Measurements from ENCODE around the gene CHAF1A.

Gene CHAF1A

DNA sequence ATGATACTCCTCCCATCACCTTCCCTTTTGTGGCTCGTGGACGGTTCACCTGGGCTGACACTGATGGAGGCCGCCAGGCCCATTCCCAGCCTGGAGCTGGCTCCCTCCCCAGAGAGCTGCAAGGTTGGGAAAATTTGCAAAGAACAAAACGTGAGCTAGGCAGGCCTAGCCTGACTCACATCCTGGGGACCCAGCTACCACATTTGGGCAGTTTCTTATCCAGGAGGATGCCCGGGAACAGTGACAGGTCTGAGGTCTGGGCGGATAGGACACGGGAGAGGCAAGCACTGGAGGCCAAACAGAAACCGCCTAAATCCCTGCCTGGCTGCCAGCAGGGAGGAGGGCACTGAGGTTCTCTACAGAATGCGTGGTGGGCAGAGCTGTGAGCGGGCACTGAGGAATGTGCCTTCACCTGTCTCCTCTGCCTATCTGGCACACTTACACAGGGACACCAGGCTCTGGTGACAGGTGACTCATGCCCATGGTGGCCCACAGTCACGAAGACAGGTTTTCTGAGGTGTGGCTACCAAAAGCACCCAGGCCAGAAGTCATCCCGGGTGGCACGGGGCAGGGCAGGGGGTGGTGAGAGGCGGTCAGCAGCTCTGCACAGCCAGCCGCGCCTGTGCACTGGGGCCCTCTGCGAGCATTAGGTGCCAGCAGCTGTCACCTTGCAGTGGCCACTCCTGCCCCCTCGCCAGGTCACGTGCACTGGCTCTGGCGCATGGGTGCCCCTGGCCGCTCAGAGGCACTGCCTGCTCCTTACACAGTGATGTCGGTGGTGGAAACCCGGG, 25.3 kb upstream of the CHAF1A start:
- DNase-seq (ENCODE audit: extremely low read depth in 1 of 2, low read depth in 1 of 2) = no peak

DNA sequence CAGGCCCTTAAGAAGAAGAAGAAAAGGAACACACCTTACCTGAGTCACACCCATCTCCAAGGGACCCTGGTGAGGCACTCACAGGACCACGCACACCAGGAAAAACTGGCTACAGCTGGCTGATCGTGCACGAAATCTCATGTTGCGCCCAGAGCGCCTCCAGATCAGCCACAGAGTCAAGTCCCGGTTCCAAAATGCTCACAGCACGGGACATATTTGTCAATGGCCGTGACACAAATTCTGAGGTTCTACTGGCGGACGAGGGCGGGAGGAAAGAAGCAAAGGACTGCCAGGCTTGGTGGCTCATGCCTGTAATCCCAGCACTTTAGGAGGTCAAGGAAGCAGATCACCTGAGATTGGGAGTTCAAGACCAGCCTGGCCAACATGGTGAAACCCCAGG, 23.6 kb upstream of the CHAF1A start:
- no peak for DNase-seq (ENCODE audit: extremely low read depth in 1 of 2, low read depth in 1 of 2)

DNA sequence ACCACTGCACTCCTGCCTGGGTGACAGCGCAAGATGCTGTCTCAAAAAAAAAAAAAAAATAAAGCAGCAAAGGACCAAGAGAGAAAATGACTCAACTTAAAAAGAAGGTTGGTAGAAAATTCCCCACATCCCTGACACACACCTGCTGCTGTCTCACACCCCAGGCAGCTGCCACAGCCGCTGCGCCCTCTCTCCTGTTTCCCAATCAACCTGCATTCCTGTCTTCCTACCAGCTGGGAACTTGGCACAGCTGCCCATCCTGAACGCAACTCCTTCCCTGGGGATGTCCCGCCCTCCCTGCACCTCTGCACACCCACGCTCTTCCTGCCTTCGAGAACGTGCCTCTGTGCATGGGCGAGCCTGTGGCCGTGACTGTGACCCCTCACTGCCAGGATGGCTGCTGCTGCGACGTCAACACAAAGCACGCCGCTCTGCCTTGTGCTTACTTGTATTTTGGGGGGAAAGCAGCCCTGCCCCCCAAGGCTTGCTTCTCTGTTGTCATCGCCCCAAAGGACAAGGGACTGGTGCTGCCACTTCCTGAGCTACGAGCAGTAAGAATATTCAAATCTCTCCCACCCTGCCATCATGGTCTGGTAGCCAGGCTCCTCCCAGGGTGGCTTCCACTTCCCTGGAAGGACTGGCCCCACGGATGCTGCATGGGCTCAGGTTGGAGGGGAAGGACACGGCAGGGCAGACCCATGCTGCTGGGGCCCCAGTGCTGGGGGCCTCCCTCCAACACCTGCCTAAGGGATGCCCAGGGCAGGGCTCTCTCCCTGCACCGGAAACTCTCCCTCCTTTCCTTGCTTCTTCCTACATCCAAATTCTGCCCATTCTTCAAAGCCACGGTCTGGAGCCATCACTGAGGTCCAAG, 22.8 kb upstream of the CHAF1A start:
- no peak for DNase-seq (ENCODE audit: extremely low read depth in 1 of 2, low read depth in 1 of 2)

GRCh38 chr19:4380254-4380727, 22.1 kb upstream of the CHAF1A start:
- no peak for DNase-seq (ENCODE audit: extremely low read depth in 1 of 2, low read depth in 1 of 2)

DNA sequence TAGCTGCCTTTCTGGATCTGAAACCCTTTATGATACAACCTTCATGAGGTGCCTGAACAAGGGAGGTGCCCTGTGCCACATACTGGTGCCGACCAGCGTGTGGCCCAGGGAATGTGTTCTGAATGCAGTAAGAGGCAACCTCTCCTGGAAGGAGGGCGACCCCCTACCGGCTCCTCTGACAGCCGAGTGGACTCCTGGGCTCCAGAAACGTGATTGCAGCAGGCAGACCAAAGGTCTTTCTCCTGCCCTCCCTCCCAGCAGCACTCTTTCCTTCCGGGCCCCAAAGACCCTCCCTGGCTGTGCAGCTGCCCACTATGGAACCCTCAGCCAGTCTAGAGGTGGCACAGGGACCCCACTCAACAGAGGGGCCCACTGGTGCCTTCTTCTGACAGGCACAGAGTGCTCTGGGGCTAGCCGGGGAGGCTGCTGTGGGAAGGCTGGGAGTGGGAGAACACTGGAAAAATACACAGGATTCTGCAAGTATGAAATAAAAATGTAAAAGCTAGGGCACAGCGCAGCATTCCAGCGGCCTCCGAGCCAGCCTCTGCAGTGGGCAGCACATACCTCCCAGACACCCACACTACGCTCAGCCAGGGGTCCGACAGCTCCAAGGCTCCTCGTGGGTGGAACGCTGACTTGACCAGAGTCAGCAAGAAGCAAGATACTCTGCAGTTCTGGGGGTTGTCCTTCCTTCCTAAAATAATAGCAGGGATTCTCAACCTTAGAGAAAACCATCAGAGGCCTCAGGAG, 17.0 kb upstream of the CHAF1A start:
- DNase-seq (ENCODE audit: extremely low read depth in 1 of 2, low read depth in 1 of 2) = no peak

DNA sequence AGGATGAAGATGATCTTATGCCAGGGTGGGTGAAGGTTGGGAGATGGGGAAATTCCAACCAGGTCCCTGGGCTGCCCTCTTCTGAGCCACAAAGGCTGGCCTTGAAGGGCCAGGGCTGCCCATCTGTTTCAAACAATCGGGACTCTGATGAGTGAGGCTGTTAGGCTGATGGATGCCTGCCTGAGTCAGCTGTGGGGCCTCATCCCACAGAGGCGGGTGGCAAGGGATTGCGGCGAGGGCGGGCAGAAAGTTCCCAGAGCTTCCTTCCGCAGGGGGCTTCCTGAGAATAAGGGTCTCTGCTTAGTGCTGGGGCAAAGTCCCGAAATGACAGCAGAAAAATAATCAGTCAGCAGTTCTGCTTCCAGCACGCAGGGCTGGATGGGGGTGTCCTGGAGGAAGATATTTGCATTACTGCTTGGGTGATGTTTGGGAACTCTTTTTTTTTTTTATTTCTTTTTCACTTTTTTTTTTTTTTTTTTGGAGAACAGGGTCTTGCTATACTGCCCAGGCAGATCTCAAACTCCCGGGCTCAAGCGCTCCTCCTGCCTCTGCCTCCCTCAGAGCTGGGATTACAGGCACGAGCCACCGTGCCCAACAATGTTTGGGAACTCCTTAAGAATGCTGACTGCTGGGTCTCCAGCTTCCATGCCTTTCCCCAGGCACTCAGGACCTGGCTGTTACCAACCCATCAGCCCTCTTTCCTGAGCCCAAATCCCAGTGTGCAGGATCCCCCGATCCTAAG, 16.2 kb upstream of the CHAF1A start:
- DNase-seq (ENCODE audit: extremely low read depth in 1 of 2, low read depth in 1 of 2) = no peak

- no peak for DNase-seq (ENCODE audit: extremely low read depth in 1 of 2, low read depth in 1 of 2)
Measured at GRCh38 chr19:4388337-4389063, 13.9 kb upstream of the CHAF1A start.

- no peak for DNase-seq (ENCODE audit: extremely low read depth in 1 of 2, low read depth in 1 of 2)
Measured at GRCh38 chr19:4389064-4389375, 13.4 kb upstream of the CHAF1A start.

- no peak for DNase-seq (ENCODE audit: extremely low read depth in 1 of 2, low read depth in 1 of 2)
Measured at GRCh38 chr19:4389511-4390016, 12.9 kb upstream of the CHAF1A start.

DNA sequence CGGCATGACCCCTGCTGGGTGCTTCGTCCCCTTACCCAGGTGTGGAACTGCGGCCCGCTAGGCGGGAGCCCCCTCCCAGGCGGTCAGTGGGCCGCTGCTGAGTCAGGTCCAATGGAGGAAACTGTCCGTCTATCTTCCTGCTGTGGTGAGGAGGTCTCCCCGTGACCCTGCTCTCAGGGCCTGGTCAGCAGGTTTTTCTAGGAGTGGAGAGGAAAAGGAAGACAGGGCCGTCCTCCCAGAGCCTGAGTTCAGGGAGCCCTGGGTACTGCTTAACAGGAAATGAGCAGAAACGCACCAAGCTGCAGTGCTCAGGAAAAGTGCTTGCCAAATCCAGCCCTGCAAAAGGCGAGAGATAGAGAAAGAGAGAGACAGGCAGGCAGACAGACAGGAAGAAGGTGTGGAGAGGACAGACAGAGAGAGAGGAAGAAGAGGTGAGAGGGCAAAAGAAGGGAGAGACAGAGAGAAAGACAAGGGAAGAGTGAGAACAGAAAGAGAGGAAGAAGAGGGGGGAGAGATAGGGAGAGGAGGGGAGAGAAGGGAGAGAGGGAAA, 12.3 kb upstream of the CHAF1A start:
- DNase-seq (ENCODE audit: extremely low read depth in 1 of 2, low read depth in 1 of 2) = no peak

- DNase-seq (ENCODE audit: extremely low read depth in 1 of 2, low read depth in 1 of 2) = no peak
Measured at GRCh38 chr19:4390567-4391305, 11.7 kb upstream of the CHAF1A start.

DNA sequence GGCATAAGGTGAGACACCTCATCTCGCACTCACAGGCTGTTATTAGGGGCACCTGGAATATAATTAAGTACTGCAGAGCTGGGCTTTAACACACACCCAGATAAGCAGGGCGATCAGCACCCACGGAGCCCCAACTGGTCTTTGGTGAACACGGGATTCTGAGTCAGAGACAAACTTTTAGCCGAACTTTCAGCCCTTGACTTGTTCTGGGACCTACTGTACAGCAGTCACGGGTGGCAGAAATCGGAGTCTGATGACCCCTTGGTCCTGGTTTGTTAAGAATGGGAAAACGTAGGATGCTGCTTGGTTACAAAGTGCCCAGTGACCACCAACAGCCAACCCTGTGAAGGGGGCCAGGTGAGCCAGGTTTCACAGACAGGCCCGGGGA, 11.1 kb upstream of the CHAF1A start:
- DNase-seq (ENCODE audit: extremely low read depth in 1 of 2, low read depth in 1 of 2) = no peak

DNA sequence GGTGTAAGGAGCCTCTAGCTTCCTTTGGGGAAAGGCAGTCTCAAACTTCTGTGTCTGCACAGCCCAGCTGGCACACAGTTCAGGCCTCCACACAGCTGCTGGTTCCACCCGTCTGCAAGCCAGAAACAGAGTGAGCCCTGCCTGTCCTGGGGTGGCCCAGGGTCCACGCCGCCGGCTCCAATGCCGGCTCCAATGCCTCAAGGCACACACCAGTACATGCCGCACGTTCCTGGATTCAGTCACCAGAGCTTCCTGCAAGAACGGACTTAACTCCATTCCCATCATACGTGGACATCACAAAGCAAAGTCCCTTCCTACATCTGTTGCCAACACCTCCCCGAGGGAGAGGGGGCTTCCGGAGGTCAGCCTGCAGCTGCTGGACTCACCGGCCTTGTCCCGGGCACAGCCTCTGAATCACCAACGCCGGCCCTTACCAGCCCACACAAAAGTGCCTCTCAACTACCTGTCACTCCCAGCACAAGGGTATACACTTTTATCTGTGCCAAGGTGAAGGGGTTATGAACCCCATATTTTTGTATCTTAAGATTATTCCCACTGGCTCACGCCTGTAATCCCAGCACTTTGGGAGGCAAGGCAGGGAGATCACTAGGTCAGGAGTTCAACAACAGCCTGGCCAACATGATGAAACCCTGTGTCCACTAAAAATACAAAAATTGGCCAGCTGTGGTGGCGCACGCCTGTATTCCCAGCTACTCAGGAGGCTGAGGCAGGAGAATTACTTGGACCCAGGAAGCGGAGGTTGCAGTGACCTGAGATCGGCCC, 10.5 kb upstream of the CHAF1A start:
- DNase-seq (ENCODE audit: extremely low read depth in 1 of 2, low read depth in 1 of 2) = no peak

- no peak for DNase-seq (ENCODE audit: extremely low read depth in 1 of 2, low read depth in 1 of 2)
Measured at GRCh38 chr19:4393947-4394590, 8.4 kb upstream of the CHAF1A start.

DNA sequence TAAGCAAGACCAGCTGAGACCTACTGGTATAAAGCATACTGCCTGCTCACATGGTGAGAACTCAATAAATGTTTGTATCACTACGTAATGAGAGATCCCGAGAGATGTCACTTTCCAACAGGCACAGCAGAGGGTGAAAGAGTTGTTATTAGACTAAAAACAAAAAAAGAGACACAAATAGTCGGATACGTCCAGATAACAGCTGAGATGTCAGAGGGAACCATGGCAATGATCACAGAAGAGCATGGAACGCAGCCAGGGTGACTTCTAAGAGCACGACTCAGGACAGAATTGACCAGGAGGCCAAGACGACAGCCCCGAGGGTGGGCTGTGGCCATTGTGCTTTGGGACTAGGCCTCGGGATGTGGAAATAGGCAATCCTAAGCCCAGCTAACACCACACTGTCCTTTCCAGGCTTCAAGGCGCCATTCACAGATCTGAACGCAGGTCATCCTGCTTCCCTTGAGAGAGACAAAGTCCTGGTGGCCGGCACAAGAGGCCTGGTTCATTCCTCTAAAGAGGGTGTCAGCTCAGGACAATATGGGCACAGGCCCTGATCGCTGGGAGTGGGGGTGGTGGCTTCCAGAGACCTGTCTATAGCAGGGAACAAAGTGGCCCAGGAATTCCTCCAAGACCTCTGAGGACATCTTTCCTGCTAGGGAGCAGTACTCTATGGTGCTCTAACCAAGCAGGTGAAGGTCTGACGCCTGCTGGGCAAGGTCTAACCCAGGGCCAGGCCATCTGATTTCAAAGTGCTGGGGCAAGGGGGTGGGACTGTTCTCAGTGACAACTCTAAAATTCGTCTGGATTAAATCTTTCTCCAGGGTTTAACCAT, 5.3 kb upstream of the CHAF1A start:
- DNase-seq (ENCODE audit: extremely low read depth in 1 of 2, low read depth in 1 of 2) = no peak

- no peak for DNase-seq (ENCODE audit: extremely low read depth in 1 of 2, low read depth in 1 of 2)
Measured at GRCh38 chr19:4399812-4400134, 2.7 kb upstream of the CHAF1A start.
